OCI-LY7 (cell line): ENCODE data around the gene EIF4G1.

Experiments
- EZH2phosphoT487 ChIP-seq: fragments of 200-600 bp; sonication (generic); IDR thresholded peaks from 2 replicates; pipeline ENCODE4 v1.6.1; 2018; ENCODE audit warnings: low read depth, borderline replicate concordance, mild to moderate bottlenecking, mixed run types, antibody characterized with exemption, low read length, moderate library complexity, mixed read lengths
- TF ChIP-seq, protein P1 (sequence below): fragments of 200-600 bp; sonication (generic); conservative IDR thresholded peaks from 2 replicates; pipeline ENCODE4 v1.5.1; 2014; ENCODE audit warnings: mild to moderate bottlenecking, antibody characterized with exemption, low read length, moderate library complexity, mixed read lengths

DNA sequence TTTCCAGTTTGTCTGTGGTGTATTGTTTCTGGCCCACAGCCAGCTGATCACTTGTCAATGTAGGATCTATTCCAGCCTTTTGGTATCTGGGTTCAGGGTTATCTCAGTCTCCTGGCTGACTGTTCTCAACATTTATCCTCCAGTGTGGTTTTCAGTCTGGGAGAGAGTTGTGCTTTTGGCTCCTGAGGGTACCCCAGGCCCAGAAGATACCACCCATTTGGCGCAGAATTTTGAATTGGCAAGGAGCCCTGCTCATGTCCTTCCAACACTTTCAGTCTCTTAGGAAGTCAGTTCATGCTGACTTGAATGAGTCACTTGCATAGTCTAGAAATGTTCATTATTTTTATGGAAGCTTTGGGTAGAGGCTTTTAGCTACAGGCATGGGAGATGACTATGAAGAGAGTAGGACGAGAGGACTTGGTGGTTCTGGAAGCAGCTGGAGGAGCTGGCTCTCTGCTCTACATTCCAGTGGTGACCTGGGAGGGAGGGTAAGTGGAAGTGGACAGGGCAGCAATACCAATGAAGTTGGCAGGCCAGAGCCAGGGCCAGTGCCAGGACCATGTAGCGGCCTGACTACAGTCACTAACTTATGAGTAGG lies 54.3 kb downstream of the EIF4G1 start:
- TF ChIP-seq, protein P1, sequence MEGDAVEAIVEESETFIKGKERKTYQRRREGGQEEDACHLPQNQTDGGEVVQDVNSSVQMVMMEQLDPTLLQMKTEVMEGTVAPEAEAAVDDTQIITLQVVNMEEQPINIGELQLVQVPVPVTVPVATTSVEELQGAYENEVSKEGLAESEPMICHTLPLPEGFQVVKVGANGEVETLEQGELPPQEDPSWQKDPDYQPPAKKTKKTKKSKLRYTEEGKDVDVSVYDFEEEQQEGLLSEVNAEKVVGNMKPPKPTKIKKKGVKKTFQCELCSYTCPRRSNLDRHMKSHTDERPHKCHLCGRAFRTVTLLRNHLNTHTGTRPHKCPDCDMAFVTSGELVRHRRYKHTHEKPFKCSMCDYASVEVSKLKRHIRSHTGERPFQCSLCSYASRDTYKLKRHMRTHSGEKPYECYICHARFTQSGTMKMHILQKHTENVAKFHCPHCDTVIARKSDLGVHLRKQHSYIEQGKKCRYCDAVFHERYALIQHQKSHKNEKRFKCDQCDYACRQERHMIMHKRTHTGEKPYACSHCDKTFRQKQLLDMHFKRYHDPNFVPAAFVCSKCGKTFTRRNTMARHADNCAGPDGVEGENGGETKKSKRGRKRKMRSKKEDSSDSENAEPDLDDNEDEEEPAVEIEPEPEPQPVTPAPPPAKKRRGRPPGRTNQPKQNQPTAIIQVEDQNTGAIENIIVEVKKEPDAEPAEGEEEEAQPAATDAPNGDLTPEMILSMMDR, result no peak
- TF ChIP-seq EZH2phosphoT487, result no peak
